Esophagus muscularis mucosa (tissue), 4 donors: ENCODE results near the gene DES. TPM values are rescaled to one million over a fixed set of nuclear protein-coding genes. Genes with fewer than 3 reads are reported as not detected.

Experiments used
- DNase-seq: peaks from one replicate; pipeline ENCODE4 v3.0.0-alpha.2; 2017; ENCODE audit errors: extremely low spot score
- H3K27ac ChIP-seq, 4 donors: fragments of 200-600 bp; sonication (generic); replicated peaks in 1 of 4; 1 replicate in 3 of 4; 2 replicates in 1 of 4; pipeline ENCODE4 v1.5.1; 2016 to 2019; ENCODE audit warnings: mild to moderate bottlenecking in 1 of 4
- H3K27me3 ChIP-seq, 4 donors: fragments of 200-600 bp; sonication (generic); one replicate each; pipeline versions ENCODE4 v1.5.1 to v1.6.0; 2016 to 2019
- H3K36me3 ChIP-seq, 4 donors: fragments of 200-600 bp; sonication (generic); one replicate each; pipeline ENCODE4 v1.5.1; 2016 to 2019
- H3K4me1 ChIP-seq, 4 donors: fragments of 200-600 bp; sonication (generic); one replicate each; pipeline ENCODE4 v1.5.1; 2016 to 2019
- H3K4me3 ChIP-seq, 4 donors: fragments of 200-600 bp; sonication (generic); 1 replicate in 2 of 4; 2 replicates in 2 of 4; pipeline ENCODE4 v1.5.1; 2016 to 2019; ENCODE audit warnings: mild to moderate bottlenecking in 4 of 4, moderate library complexity in 1 of 4
- H3K9me3 ChIP-seq, 4 donors: fragments of 200-600 bp; sonication (generic); 1 replicate in 3 of 4; 2 replicates in 1 of 4; pipeline ENCODE4 v1.5.1; 2016 to 2019
- CTCF ChIP-seq, 3 experiments: fragments of 200-600 bp in 2 of 3; fragments of 450-650 bp in 1 of 3; sonication (generic) in 2 of 3; IDR thresholded peaks; one replicate each; pipeline ENCODE4 v1.5.1; 2017 to 2019; ENCODE audit warnings: antibody characterized with exemption in 3 of 3, mild to moderate bottlenecking in 2 of 3, moderate library complexity in 1 of 3
- EP300 ChIP-seq: sonication (generic); formaldehyde crosslinking; IDR thresholded peaks from one replicate; pipeline ENCODE4 v1.6.1; 2017; ENCODE audit warnings: antibody characterized with exemption
- POLR2A ChIP-seq: fragments of 450-650 bp; IDR thresholded peaks from one replicate; pipeline ENCODE4 v1.6.1; 2017; ENCODE audit warnings: antibody characterized with exemption, moderate library complexity, mild to moderate bottlenecking, low read depth
- POLR2AphosphoS5 ChIP-seq, 2 donors: sonication (generic); formaldehyde crosslinking; IDR thresholded peaks; one replicate each; pipeline ENCODE4 v1.6.1; 2017; ENCODE audit warnings: antibody characterized with exemption in 2 of 2
- WGBS: methylation state at CpG from one replicate; pipeline ENCODE4 v1.1.5; 2018; 5-methylcytosine and 5-hydroxymethylcytosine counted together
- intact Hi-C: fragments of 100-400 bp; cut with DNase I; formaldehyde crosslinking; loops from one replicate; pipeline ENCODE4 v1.15.1; 2023
- total RNA-seq, 4 donors: library from RNA; depleted of rRNA; stranded (reverse); fragments of >200 nt; gene quantifications; one replicate each; pipeline versions ENCODE4 v1.1.0 to v1.2.1, GENCODE V29; 2016

Gene DES
- total RNA-seq, 4 donors from 2014 or later: 19,781 to 23,770 (median 22,752) TPM

- H3K27ac ChIP-seq: peak overlapping the region; percentile 94 to 99 (median 96)
- no peak for DNase-seq
Observed at GRCh38 chr2:219415580-219416234, 2.5 kb upstream of the DES start.

GRCh38 chr2:219416235-219416602 is 2.0 kb upstream of the DES start:
- TF ChIP-seq POLR2A: no peak
- Histone ChIP-seq H3K4me3 (no peak overlapping the region), H3K36me3 (peaks cover 10 to 24% (median 17%) of the 10 kb centered on the region in 4 donors), H3K27me3 (peaks cover 0 to 20% (median 4%) of the 10 kb centered on the region in 4 donors), H3K27ac (peak overlapping the region; percentile 94 to 99 (median 96)), H3K9me3 (peaks cover 0 to 13% (median 4%) of the 10 kb centered on the region in 4 donors), H3K4me1 (peaks cover 19 to 41% (median 39%) of the 10 kb centered on the region in 4 donors)
- DNase-seq: no peak
- intact Hi-C loops: no loop called here
- 34% methylated on average over 3 of the region's 3 CpGs for WGBS

More at GRCh38 chr2:219415580-219416234, 2.5 kb upstream of the DES start:
- 34% methylated on average over 5 of the region's 5 CpGs for WGBS
- H3K36me3 ChIP-seq: peaks cover 5 to 19% (median 12%) of the 10 kb centered on the region in 4 donors
- intact Hi-C loops: no loop called here
- peaks cover 0 to 13% (median 4%) of the 10 kb centered on the region in 4 donors for H3K9me3 ChIP-seq
- no peak overlapping the region for H3K4me3 ChIP-seq
- H3K4me1 ChIP-seq: peaks cover 19 to 41% (median 39%) of the 10 kb centered on the region in 4 donors
- peaks cover 0 to 20% (median 4%) of the 10 kb centered on the region in 4 donors for H3K27me3 ChIP-seq
- no peak for TF ChIP-seq POLR2A
- peak in 1 of 2 donors; percentile 45 for TF ChIP-seq POLR2AphosphoS5 (IDR thresholded peaks at IDR 0.05)

GRCh38 chr2:219416938-219417337 is 1.2 kb upstream of the DES start:
- Histone ChIP-seq H3K9me3 (peaks cover 0 to 13% (median 4%) of the 10 kb centered on the region in 4 donors), H3K4me3 (peak overlapping the region; percentile 71 to 80 (median 77)), H3K4me1 (peaks cover 19 to 41% (median 39%) of the 10 kb centered on the region in 4 donors), H3K36me3 (peaks cover 17 to 31% (median 24%) of the 10 kb centered on the region in 4 donors), H3K27me3 (peaks cover 0 to 20% (median 4%) of the 10 kb centered on the region in 4 donors), H3K27ac (peak overlapping the region; percentile 94 to 99 (median 96))
- intact Hi-C loops: no loop called here
- 62% methylated on average over 4 of the region's 4 CpGs for WGBS
- TF ChIP-seq CTCF (IDR thresholded peaks at IDR 0.05) (no peak), POLR2A (no peak), EP300 (no peak), POLR2AphosphoS5 (IDR thresholded peaks at IDR 0.05) (no peak)
- DNase-seq: no peak

GRCh38 chr2:219417374-219417773 is 803 bp upstream of the DES start:
- Histone ChIP-seq H3K4me3 (peak overlapping the region; percentile 71 to 80 (median 77)), H3K27me3 (peaks cover 0 to 20% (median 4%) of the 10 kb centered on the region in 4 donors), H3K9me3 (peaks cover 0 to 9% (median 4%) of the 10 kb centered on the region in 4 donors), H3K4me1 (peaks cover 19 to 41% (median 39%) of the 10 kb centered on the region in 4 donors), H3K36me3 (peaks cover 19 to 34% (median 28%) of the 10 kb centered on the region in 4 donors), H3K27ac (peak overlapping the region; percentile 94 to 99 (median 96))
- WGBS: 27% methylated on average over 9 of the region's 9 CpGs
- DNase-seq: no peak
- peak; percentile 69 to 73 for TF ChIP-seq POLR2AphosphoS5 (IDR thresholded peaks at IDR 0.05)
- TF ChIP-seq CTCF (IDR thresholded peaks at IDR 0.05): no peak
- intact Hi-C loops: no loop called here

- no peak for TF ChIP-seq POLR2A
- peak in 1 of 2 donors; percentile 11 for TF ChIP-seq POLR2AphosphoS5 (IDR thresholded peaks at IDR 0.05)
- H3K27ac ChIP-seq: peak overlapping the region; percentile 94 to 99 (median 96)
- H3K36me3 ChIP-seq: peaks cover 19 to 47% (median 43%) of the 10 kb centered on the region in 4 donors
- peaks cover 19 to 54% (median 44%) of the 10 kb centered on the region in 4 donors for H3K4me1 ChIP-seq
- H3K4me3 ChIP-seq: peak overlapping the region; percentile 71 to 80 (median 77)
- DNase-seq: no peak
- intact Hi-C loops: no loop called here
- H3K9me3 ChIP-seq: no peaks in the 10 kb centered on the region
- peaks cover 0 to 20% (median 4%) of the 10 kb centered on the region in 4 donors for H3K27me3 ChIP-seq
- 34% methylated on average over 12 of the region's 12 CpGs for WGBS
Observed at GRCh38 chr2:219419012-219419324, 791 bp downstream of the DES start.
